Hepatocyte (in vitro differentiated cells): ENCODE results near the gene RAB18.

Experiments
- EZH2 ChIP-seq: fragments of 200-600 bp; sonication (generic); IDR thresholded peaks from 2 replicates; pipeline ENCODE4 v1.6.1; 2016; ENCODE audit warnings: antibody characterized with exemption, mild to moderate bottlenecking, borderline replicate concordance
- TF ChIP-seq, protein P1 (sequence below): fragments of 200-600 bp; sonication (generic); IDR thresholded peaks from 2 replicates; pipeline ENCODE4 v1.5.1; 2016; ENCODE audit warnings: antibody characterized with exemption, mild to moderate bottlenecking; ENCODE audit not compliant: poor library complexity

DNA sequence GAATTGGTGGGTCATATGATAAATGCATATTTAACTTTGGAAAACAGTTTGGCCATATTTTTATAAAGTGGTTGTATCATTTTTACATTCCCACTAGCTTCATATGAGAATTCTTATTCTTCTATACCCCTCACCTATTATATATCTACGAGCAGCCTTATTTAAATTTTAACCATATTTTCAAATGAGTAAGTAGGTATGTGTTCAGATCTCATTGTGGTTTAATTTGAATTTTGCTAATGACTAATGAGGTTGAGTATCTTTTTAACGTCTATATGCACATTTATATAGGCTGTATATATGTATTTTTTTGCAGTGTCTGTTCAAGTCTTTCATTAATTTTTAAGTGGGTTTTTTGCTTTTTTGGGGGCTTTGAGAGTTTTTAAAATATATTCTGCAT lies 14.2 kb downstream of the RAB18 start:
- TF ChIP-seq EZH2 = no peak
- TF ChIP-seq, protein P1, sequence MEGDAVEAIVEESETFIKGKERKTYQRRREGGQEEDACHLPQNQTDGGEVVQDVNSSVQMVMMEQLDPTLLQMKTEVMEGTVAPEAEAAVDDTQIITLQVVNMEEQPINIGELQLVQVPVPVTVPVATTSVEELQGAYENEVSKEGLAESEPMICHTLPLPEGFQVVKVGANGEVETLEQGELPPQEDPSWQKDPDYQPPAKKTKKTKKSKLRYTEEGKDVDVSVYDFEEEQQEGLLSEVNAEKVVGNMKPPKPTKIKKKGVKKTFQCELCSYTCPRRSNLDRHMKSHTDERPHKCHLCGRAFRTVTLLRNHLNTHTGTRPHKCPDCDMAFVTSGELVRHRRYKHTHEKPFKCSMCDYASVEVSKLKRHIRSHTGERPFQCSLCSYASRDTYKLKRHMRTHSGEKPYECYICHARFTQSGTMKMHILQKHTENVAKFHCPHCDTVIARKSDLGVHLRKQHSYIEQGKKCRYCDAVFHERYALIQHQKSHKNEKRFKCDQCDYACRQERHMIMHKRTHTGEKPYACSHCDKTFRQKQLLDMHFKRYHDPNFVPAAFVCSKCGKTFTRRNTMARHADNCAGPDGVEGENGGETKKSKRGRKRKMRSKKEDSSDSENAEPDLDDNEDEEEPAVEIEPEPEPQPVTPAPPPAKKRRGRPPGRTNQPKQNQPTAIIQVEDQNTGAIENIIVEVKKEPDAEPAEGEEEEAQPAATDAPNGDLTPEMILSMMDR = no peak
